Activated T-helper 9 cell treated with anti-CD3 and anti-CD28 coated beads, Interleukin-2, amount 50 U/mL, for 16 hours (primary cell): ENCODE data around the gene COL1A1.

Experiments used
- DNase-seq: peaks from one replicate; pipeline ENCODE4 v3.0.0-alpha.2; 2020; ENCODE audit warnings: low read depth

The COL1A1 gene

DNA sequence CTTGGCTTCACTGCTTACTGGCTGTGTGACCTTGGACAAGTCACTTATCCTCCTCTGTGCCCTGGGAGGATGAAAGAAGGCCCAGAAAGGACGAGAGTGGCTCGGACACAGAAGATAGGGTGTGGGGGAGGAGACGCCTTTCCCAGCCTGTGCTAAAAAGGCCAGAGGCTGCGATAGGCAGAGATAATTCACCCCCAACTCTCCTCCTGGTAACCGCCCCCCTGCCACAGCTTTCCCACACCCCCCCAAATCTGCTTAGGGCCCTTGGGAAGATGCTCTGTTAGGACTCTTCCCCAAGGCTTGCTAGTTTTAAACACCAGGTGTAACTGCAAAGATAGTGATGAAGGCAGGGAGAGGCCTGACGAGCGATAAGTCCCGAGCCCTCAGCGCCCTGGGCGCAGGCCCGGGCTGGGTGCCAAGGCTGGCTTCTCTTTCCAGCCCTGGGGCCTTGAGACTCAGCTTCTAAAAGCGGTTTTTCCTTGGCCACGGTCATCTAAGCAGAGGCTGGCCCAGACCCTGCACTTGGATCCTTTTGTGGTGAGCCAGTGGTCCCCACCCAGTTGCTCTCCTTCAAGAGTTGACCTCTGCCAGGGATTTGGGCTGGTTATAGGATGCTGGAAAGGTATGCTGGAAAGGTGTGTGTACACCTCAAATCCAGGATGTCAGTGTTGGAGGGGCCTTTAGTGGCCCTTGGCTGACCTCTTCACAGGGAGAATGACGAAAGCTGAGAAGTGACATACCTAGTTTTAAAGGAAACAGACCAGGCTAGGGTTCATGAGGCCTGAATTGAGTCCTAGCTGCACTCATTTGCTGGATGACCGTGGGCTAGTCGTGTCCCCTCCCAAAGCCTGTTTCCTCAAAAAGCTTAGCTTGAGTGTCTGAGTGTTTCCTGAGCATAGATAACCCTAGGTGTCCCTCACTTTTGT lies 47.5 kb downstream of the COL1A1 start:
- DNase-seq, result no peak

DNA sequence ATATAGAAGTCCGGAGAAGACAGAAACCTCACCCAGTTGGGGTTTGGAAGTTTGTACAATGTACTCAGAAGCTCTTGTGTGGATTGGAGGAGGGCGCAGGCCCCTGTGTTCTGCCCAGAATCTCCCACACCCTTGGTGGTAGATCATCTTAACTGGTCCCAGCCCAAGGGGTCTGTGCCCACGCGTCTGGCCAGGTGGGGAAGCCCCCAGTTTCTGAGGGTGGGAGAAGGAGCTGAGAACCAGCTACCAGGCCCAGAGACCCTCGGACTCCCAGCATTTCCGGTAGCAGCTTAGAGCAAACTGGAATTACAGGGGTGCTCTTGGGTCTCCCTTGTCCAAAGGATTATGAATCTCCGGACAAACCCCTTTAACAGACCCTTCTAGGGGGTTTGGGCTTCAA lies 48.7 kb downstream of the COL1A1 start:
- no peak for DNase-seq

DNA sequence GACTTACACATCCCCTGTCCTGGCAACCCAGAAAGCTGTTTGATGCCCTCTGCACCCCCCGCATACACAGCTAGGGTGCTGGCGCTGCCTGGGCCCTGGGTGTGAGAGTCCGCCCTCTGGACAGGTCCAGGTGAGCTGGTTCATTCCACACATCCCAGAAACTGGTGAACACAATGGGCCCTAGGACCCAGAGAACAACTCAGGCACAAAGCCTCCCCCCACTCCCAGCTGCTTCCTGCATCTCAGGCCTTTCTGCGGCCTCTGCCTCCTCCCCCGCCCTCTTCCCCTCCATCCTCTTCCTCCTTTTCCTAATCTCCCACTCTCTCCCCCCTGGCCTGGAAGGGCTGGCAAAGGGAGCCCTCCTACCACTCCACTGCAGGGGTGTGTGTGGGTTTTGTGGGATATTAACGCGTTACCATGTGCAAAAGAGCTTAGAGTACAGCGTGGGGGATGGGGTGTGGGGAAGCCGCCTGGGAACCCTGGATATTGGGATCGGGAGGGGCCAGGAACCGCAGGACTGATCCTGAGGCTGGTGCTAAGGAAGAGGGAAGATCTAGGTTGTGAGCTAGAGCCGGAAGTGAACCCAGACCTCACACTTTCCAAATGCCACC lies 49.4 kb downstream of the COL1A1 start:
- DNase-seq, result no peak

DNA sequence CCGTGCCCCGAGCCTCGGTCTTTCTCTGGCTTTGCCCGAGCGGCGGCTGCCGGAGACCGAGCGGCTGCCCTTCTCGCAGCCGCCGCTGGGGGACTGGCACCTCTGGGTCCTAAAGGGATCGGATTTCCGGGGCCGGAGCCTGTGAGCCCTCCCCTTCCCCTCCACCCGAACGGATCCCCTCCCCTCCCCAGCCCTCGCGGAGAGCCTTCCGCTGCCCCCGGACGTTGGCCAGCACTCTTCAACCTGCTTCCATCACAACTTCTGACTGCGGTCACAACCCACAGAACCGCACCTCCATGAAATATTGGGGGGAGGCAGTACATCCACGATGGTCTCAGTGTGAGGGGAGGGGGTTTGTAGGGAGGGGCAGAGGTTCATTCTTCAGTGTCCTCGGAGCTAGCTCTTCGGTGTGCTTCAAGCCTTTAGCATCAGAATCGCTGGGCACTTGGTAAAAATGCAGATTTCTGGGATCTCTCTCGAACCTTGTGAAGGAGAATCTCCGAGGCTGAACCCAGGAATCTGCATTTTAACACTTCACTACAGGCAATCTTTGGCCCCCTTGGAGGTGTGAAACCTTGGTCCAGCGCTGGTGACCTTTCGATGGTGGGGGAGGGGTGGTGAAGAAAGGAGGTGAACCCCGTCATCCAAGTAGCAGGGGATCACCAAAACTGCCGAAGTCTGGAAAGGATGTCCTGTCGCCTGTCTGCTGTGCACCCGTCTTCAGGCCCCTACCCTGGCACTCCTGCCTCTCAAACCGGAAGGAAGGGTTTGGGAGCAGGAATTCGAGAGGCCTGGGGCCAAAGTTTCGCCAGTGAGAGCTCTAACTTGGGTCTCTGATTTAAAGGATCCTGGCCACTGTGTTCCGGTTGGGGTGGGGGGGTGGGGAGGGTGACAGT lies 50.1 kb downstream of the COL1A1 start:
- DNase-seq, result peak; percentile 81

DNA sequence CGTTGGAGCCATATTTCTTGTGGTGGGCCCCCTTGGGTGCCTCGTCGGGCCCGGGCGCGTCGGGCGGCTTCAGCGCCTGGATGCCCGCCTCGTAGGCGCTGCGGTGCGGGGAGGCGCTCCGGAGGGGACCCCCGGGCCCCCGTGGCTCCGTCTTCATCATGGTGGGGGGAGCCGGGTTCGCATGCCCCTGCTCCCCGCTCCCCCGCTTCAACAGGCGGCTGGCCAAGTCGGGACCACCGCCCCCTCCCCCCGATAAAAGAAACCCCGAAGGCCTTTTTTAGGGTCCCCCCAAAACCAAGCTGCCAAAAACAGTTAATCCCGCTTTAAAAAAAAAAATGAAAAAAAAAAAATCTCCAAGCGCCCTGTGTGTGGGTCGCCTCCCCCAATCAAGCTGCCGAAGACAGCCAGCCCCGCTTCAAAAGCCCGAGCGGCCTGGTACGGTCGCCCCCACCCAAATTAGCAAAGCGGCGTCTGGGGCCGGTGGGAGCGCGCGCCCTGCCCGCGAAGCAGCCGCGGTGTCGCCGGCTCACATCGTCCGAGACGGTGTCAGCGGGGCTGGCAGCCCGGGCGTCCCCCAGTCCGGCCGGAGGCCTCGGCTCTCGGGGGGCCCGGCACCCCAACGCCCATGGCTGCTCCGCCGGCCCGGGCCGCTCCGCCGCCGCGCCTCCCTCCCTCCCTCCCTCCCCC lies 50.9 kb downstream of the COL1A1 start, which contains the start of gene PPP1R9B:
Gene PPP1R9B, minus strand, starts transcription at position 324 of the 687 bp plus-strand sequence. Its CDS starts 164 bp downstream, at position 160.
- no peak for DNase-seq

DNA sequence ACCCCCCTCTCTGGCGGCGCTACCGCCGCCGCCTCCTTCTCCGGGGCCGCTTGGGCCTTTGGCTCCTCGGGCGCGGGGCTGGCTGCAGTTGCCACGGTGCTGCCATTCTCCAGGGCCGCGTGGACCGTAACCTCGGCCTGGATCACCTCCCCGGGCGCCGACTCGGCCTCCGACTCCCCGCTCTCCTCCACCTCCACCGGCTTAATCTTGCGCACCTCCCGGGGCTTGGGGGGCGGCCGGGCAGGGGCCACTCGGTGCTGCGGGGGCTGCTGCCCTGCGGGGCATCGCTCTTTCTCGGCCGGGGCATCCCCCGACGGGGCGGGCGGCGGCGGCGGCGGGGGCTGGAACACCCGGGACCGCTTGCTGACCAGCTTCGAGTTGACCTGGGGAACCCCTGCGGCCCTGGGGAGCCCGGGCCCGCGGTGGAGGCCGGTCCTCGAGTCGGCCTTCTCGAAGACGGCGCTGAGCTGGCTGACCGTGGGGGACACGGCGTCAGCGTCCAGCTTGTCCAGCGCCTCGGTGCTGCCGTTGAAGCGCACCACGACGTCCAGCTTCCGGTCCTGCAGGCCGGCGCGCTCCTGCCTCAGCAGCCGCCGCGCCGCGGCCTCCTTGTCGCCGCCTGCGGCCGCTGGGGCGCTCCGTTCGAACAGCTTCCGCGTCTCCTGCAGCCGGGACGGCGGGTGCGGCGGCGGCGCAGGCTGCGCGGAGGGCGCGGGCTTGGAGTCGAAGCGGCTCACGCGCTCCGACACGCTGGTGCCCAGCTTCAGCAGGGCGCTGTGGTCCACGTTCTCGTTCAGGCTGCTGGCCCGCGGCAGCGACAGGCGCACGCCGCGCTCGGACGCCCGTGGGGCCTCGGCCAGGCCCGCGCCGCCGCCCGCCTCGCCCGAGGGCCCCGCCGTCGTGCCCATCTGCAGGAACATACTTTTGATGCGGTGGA lies 51.7 kb downstream of the COL1A1 start:
- DNase-seq, result peak; percentile 50

DNA sequence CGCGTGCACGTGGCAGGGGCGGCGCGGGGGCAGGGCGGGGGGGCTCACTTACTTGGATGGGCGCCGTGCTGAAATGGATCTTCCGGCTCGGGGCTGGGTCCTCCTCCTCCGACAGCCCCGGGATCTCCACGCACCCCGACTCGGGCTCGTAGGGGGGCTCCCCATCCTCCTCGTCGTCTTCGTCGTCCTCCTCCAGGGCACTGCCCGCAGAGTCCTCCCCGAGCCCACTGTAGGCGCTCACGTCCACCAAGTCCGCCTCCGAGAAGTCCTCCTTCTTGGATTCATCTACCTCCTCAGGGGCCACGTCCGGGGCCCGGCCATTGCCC lies 52.4 kb downstream of the COL1A1 start:
- no peak for DNase-seq

DNA sequence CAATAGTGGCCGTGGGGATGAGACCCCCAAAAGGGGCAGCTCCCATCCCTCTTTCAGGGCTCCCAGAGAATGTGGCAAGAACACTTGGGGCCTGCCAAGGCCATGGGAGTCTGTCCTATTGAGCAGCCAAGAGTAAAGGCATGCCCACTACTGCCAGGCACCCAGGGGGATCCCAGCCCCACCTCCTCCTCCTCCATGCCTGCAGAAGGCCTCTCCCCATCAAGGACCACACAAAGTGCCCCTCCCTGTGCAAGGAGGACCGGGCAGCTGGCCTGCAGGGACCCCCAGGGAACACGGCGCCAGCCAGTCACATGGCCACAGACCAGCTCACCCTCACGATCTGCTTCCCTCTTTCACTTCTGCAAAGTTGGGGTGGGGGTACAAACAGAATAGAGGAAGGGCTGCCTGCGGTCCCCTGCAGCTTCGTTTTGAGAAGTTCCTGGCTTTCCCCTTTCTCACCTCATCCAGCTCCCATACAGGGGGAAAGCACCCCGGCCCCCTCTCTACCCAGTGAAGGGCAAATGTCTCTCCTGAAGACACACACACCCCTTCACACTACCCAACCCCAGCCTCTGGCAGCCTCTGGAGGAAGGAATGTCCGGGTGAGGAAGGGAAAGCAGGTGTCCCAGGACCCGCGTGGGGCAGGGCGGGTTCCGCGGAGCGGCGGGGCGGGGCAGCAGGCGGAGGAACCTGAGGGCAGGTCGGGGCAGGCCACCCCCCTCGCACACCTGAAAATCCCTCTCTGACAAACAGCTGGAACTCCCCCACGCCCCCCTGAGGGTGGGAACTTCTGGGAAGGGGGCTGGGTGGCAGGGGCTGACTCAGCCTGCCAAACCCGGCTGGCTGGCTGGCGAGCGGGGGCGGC lies 53.0 kb downstream of the COL1A1 start:
- DNase-seq, result peak; percentile 77

DNA sequence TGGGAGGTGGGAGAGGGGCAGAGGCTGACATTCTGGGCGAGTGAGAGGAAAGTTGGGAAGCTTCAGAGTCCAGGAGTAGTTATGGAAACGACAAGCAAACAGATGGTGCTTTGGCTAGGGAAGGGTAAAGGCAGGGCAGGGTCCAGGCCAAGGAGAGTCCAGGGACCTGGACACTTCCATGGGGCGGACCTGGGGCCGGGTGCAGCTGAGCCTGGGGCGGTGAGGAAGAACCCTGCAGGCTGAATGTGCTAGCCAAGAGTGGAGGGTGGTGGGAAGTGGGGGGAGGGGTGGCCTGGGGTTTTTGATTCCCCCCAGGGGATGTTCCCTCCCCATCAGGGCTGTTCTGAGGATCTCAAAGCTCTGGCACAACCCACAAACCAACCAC lies 53.6 kb downstream of the COL1A1 start:
- DNase-seq, result no peak

DNA sequence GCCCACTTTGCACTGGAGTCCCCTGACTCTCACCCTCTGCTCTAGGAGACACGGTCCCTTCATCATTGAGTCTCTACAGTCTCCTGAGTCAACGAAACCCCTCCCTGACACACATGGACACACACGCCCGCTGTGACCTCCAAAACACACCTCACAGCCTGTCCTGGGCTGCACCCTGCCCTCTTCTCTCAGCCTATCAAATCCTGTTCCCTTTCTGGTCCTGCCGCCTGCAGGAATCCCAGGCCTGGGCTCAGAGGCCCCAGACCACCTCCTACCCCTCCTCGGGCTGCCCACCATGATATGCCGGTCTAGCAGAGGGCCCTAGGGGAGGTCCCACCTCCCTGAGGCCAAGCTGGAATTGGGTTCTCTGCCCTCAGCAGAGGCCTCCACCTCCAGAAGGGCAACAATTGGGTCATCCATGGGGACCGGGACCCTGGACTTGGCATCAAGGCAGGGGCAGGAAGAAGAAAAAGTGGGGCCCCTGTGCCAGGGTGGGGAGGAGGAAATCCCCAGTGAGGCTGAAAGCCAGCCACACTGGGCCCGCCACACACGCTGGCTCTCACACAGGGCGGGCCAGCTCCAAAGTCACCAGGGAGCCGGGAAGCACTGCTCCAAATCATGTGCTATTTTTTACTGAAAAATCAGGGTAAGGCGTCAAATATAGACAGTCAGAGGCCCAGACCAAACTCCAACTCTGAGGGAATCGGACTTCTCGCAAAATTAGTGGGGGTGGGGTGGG lies 54.3 kb downstream of the COL1A1 start:
- no peak for DNase-seq

DNA sequence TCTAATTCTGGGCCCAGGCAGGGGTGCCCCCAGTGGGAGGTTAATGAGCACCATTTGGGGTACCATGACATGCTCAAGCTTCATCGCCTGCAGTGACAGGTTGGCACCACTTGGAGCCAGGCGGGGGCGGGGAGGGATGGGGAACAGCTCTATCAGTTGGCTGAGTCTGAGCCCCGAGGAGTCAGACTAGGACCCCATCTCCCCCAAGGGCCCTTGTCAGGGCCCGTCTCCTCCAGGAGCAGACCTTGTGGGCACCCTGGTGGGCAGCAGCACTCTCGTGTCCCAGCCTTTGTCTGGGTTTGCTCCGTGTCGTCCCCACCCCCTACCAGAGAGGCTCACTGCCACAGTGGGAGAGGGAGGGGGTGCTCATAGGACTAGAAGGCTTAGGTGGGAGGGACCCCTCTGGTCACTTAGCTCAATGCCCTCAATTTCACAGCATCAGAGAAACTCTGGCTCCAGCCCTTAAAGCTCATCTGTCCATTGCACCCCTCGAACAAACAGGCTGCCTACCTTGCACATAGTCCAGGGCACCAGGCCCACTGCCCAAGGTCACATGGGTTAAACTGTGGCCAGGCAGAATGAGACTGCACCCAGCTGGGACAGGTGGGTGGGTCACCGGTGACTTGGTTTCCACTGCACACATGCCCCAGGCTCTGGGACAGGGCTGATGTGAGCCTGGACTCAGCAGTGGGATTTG lies 55.1 kb downstream of the COL1A1 start:
- DNase-seq, result no peak

DNA sequence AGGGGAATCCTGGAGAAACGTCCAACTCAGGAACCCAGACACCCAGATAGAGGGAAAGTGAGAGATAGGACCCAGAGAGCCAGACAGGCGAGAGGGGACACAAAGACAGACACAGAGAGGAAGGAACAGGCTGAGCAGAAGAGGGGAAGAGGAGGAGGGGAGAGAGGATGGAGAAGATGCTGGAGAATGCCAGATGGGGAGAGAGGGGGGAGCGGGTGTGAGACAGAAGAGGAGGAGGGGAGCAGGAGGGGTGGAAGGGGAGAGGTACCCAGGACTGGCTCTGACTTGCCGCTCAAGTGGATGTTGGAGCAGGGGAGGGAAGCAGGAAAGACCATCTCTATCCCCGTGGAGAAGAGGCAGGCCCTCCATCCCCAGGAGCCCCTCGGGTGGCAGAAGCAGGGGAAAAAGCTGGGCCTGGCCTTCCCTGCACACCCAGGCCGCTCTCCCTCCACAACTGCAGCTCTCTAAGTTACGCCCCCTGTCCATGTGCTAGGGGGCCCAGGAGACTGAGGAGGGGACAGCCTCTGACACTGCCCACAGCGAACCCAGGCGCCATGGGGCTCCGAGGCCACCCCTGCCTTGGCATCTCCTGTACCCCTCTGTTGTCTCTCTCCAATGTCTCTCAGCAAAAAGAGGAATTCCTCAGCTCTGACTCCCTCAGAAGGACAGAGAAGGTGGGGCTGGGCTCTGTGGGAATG lies 55.8 kb downstream of the COL1A1 start:
- DNase-seq, result no peak

DNA sequence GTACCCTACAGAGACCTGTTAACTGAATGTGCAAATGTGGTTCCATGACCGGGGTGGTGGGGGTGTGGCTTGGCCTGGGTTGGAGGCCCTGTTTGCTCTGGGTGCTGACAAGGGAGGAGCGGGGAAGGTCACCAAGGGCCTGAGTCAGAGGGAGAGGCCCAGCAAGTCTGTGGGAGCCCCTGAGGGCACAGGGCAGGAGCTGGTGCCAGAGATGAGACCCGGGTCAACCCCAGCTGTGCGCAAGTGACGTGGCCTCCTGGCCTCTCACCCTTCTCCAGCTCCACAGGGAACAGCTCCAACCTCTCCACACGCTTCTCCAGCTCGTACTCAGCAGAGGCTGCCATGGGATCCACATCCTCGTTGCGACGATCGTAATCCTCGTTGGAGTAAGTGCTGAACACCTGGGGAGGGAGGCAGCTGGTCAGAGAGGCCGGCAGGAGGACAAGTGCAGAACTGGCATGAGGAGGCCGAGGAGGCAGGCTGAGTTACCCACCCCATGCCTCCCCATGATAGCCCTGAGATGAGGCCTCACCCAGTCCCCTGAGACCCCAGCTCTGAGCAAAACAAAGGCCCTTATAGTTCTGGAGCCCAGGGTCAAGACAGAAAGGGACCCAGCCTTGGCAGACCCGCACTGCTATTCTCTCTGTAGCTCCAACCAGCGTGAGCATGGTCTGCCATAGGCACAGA lies 56.4 kb downstream of the COL1A1 start:
- no peak for DNase-seq

DNA sequence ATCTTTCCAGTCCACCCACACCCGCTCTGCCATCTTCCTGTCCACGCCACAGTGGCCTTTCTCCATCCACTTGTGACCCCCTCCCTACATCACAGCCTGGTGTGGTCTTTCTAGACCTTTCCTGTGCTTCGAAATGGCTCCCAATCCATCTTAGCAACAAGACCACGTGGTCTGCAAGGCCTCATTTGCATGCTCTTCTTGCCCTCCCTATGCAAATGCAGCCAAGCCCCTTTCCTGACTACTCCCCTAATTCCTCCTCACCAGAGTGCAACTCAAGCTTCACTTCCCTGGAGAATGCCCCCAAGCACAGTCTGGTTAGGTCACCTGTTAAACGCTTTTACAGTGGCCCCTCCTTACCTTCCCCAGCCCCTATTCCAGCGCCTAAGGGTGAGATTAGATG lies 57.1 kb downstream of the COL1A1 start:
- no peak for DNase-seq

DNA sequence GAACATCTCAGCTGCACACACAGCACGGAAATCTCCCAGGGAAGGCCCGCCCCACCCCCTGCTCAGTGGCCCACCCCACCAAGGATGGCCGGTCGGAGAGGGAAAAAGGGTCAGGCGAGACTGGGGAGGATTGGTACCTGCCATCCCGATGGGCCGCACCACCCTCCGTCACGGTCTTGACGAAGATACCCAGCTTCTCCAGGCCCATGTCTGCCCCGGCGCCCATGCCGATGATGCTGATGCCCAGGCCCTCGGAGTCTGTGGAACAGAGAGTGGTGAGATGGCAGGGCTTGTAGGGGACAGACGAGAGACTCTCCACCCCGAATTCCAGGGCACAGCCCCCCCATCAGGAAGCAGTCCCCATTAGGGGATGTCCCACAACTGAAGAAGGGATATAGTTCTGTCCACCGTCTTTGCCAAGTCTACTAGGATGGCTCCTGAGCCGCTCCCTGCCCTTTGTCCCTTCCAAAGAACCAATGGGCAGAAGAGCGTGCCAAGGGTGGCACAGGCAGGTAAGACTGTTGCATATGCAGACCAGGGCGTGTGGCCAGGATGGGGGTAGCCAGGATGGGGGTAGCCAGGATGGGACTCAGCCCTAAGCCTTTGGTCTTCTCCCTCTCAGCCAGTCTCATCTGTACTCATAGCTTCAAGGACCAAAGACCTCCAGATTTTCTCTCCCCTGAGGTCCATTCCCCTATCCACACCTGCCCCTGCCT lies 57.8 kb downstream of the COL1A1 start:
- DNase-seq, result no peak

DNA sequence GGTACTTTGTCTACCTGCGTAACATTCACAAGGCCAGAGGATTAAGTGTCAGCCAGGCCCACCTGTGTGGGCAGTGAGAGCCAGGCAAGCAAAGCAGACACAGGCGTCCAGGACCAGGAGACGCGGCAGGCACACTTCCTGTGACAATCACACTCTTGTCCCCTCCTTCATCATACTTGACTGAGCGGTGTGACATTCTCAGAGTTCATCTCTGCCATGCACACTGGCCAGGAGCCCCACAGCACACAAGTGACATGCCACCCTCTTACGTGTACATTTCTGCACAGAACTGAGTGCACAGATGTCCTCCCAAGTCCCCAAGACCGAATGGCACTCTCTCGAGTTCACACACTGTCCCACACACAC lies 59.7 kb downstream of the COL1A1 start:
- DNase-seq, result no peak
